GM19023 (cell line): ENCODE data around the gene ZDHHC5.
"Not testable (repeated sequence)": the region's sequence is repeated elsewhere in the genome, so short reads cannot be mapped to it uniquely, and the experiment has no call there.

ENCODE experiments used
- ATAC-seq: cut with Tn5 transposase; IDR thresholded peaks from one replicate; pipeline ENCODE4 v1.9.1; 2021; ENCODE audit warnings: mild to moderate bottlenecking, moderate library complexity; ENCODE audit not compliant: unreplicated experiment

ZDHHC5 gene

DNA sequence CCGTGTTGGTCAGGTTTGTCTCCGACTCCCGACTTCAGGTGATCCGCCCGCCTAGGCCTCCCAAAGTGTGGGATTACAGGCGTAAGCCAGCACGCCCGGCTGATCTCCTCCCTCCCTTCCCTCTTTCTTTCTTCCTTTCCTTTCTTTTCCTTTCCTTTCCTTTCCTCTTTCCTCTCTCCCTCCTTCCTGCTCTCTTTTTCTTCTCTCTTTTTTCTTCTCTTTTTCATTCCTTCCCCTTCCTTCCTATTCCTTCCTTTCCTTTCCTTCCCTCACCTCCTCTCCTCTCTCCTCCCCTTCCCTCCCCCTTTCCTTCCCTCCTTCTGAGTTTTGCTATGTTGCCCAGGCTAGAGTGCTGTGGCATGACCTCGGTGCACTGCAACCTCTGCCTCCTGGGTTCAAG lies 3.9 kb upstream of the ZDHHC5 start:
- no peak for ATAC-seq

DNA sequence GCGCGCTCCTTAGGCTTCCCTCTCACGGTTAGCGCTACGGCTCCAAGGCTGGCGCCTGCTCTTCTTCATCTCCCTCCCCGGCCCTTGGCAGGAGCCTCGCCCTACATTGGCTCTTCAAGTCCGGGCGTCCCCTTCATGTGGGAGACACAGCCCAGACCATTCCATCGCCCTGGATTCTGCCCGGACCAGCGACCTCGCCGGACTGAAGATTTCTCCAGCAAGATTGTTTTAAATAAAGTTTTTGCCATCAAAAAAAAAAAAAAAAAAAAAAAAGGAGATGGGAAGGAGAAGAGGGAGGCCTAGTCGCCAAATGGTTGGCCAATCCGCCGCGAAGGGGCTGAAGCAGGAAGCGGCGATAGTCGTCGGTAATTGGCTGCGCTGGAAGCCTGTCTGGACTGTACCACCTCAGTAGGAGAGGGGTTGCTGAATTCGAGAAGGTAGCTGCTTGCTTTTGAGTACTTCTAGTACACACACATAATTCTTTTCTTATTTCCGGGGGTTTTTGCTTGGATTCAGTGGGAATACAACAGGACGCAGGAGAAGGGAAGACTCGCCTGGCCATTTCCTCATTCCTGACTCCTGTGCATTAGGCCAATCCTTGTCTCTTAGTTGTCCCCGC lies 688 bp upstream of the ZDHHC5 start:
- ATAC-seq, result peak; percentile 63

DNA sequence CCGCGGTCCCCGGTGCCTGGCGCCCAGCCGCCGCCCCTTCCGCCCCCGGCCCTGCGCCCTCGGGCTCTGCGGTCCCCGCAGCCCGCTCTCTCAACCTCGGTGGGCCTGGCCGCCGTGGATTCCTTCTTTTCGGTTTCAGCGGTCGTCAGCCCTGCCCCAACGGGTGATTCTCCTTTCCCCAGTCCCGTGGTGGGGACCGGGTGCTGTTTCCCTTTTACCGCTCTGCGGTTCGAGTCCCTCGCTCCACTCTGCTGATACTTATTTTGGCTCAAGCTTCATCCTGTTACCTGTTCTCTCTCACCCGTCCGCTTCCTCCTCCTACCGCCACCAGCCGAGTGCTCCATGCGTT lies 494 bp downstream of the ZDHHC5 start:
- peak; percentile 15 for ATAC-seq

DNA sequence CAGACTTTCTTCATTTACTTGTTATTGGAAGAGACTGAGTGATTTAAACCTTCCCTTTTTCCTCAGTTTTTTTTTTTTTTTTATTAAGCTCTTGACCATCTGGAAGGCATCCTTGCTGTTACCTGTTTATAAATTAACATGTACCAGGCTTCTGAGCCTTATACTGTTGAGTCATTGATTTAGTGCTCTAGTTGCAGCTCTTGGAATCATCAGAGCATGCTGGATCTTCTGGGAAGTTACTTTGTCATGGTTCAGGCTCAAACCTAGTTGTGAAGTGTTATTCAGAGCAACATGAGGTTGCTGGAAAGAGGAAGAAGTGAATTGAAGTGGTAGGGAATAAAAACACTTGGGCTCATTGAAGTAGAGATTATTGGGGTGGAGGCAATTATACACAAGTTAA lies 6.3 kb downstream of the ZDHHC5 start:
- no peak for ATAC-seq

DNA sequence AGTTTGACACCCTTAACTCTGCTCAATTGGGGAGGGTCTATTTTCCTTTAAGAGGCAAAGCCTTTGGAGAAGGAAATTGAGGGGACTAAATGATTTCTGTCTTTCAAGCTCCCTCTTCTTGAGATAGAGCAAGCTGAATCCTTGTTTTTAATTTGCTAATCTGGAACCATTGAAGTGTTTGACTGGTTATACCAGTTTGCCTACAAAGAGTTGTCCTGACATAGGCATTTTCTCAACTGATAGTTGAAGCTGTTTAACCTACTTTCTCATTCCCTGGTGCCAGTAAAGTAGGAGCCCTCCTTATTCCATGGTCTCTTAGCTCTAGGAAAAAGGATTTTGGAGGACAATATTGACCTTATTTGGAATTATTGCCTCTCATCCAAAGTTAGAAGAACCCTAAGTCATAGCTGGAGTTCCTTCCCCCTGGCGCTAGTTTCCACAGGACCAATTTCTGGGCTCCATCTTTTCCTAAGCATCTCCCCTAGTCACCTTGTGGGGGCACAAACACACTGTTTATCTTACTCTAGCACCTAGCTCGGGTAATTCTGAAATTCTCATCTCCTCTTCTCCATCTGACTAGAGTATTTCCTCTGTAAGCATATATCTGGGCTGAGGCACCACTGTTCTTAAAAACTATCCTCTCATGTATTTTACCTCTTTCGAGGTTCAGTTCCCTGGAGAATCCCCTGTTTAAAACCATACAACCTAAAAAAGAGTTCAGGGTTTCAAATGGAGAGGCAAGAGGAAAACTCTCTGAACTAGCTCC lies 7.4 kb downstream of the ZDHHC5 start:
- no peak for ATAC-seq

DNA sequence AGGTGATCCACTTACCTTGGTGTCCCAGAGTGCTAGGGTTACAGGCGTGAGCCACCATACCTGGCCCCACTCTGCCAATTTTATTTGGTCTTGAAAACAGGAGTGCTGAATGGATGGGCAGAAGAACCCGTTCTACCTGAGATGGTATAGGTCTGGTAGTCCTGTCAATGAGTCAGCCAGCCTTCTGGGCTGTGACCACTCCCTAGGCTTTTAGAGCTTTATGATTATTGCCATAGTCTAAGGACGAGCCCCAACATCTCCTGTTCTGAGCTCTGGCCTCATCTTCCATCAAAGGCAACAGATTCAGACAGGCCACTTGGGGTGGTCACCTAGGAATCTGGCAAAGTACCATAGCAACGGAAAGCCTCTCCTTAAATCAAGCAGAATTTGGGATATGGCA lies 11.5 kb downstream of the ZDHHC5 start:
- no peak for ATAC-seq

DNA sequence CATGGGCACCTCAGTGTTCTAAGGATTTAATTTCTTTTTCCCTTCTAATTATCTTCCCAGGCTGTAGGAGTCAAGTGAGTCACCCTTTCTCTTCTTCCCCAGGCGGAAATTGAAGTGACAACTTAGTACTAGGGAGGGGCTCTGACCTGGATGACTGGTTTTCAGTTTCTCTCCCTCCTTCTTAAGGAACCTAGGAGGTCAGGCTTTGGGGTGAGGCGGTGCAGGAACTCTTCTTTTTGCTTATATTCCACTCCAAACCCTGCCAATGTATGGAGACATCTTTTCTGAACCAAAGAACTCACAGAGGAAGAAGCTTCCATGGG lies 12.6 kb downstream of the ZDHHC5 start:
- ATAC-seq, result peak; percentile 32

DNA sequence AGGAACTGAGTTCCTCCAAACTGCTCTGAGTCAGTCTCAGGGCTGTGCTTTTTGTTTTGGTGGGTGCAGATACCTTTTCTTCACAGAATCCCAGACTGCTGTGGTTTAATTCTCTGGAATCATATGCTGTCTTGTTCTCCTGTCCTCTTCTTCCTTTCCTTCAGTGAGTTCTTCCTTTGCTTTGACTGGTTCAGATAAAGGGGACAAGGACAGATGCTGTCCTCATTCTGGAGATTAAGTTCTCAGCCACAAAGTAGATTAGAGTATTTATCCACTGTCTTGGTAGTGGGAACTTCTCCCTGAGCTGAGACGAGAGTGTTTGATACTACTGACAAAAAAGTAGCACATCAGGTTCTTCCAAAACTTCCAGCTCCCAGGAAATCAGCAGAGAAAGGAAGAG lies 13.3 kb downstream of the ZDHHC5 start:
- ATAC-seq, result no peak

DNA sequence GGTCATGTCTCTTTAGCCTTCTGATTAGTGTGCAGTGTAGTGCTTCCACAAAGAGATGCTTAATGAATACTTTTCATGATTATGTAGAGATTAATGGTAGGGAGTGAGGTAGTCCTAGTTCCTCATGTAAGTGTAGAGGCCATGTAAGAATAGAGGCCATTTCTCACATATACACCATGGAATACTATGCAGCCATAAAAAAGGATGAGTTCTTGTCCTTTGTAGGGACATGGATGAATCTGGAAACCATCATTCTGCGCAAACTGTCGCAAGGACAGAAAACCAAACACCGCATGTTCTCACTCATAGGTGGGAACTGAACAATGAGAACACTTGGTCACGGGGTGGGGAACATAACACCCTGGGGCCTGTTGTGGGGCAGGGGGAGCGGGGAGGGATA lies 22.6 kb downstream of the ZDHHC5 start:
- not testable (repeated sequence) for ATAC-seq

DNA sequence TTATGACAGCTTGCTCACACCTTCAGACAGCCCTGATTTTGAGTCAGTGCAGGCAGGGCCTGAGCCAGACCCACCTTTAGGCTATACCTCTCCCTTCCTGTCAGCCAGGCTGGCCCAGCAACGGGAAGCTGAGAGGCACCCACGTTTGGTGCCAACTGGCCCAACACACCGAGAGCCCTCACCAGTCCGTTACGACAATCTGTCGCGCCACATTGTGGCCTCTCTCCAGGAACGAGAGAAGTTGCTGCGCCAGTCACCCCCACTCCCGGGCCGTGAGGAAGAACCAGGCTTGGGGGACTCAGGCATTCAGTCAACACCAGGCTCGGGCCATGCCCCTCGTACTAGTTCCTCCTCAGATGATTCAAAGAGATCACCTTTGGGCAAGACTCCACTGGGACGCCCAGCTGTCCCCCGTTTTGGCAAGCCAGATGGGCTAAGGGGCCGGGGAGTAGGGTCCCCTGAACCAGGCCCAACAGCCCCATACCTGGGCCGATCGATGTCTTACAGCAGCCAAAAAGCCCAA lies 31.0 kb downstream of the ZDHHC5 start:
- ATAC-seq, result no peak

DNA sequence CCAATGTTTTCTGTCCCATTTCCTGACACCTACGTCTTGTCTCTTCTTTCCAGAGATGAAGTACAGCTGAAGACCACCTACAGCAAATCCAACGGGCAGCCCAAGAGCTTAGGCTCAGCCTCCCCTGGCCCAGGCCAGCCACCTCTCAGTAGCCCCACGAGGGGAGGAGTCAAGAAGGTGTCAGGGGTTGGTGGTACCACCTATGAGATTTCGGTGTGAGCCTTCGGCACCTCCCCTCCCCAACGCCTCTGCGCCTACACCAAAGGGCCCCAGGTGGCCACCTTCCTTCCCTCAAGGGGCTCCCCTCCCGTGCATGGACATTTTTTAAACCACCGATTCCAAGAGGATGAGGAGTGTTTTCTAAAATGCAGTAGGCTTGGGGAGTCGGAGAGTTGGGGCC lies 31.9 kb downstream of the ZDHHC5 start:
- no peak for ATAC-seq

DNA sequence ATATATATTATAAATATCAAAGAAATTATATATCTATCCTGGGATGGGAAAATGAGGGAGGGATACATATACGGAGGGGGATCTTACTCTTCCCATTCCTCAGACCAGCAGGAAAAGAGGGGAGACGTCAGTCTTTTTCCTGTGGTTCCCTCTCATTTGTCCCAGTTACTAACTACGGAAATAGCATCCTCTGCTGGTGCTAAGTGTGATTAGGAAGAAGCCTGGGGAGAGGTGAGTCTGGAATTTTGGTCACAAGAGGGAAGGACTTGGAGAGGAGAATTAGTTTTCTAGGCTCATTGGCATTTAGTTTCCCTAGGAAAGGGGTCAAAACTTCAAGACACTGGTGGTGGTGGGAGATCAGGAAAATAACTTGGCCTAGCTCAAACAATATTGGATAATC lies 32.5 kb downstream of the ZDHHC5 start:
- no peak for ATAC-seq

DNA sequence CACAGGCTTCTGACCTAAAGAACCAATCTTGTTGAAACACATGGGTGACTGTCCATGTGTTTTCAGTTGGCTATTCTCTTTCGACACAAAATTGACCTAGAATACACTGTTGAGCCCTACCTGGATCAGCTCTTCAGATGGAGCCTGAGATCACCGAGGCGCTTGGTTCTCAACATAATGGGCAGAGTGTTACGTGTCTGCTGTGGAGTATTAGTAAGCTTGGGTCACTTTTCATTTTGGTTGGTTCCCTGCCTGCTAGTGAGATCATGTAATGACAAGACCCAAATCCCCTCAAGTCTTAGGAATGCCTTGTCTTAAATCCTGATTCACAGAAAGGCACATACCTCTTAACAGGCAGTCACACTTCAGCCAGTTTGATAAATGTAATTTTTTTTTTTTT lies 35.4 kb downstream of the ZDHHC5 start:
- ATAC-seq, result no peak

DNA sequence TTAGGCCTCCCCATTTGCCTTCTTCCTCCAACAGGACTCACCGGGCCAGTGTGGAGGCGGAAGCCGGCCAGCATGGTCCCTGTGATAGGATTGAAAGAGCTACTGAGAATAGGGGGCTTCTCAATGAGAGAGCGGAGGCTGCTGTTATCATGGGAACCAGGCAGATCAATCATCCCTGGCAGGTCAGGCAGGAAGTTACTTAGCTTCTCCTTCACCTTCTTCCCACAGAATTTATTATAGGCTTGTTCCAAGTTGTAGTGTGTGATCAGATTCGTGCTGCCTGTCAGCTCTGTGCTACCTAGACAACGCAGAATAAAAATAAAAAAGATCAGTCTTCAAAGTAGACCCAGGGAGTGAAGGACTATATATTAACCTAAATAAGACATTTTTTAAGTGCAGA lies 37.0 kb downstream of the ZDHHC5 start:
- no peak for ATAC-seq

DNA sequence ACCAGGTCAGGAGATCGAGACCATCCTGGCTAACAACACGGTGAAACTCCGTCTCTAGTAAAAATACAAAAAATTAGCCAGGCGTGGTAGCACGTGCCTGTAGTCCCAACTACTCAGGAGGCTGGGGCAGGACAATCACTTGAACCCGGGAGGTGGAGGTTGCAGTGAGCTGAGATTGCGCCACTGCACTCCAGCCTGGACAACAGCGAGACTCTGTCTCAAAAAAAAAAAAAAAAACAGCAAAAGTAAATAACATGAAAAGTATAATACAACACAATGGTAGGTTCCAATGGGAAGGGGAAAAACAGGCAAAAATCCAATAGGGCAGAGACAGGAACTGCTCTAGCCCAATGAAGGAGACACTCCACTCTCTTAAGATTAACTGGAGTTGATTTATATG lies 37.5 kb downstream of the ZDHHC5 start:
- ATAC-seq, result not testable (repeated sequence)

DNA sequence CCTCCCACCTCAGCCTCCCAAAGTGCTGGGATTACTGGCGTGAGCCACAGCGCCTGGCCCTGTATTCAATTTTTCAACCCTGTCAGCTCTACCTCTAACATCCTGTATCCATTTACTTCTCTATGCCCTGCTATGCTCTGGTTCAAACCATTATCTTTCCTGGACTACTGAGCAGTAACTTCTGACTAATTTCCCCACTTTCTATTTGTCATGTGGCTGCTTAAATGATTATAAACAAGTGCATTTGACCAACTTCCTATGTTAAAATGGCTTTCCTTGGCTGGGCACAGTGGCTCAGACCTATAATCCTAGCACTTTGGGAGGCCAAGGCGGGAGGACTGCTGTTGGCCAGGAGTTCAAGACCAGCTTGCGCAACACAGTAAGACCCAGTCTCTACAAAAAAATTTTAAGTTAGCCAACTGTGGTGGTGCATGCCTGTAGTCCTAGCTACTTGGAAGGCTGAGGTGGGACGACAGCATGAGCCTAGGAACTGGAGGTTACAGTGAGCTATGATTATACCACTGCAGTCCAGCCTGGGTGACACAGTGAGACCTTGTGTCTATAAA lies 42.0 kb downstream of the ZDHHC5 start:
- ATAC-seq, result no peak

DNA sequence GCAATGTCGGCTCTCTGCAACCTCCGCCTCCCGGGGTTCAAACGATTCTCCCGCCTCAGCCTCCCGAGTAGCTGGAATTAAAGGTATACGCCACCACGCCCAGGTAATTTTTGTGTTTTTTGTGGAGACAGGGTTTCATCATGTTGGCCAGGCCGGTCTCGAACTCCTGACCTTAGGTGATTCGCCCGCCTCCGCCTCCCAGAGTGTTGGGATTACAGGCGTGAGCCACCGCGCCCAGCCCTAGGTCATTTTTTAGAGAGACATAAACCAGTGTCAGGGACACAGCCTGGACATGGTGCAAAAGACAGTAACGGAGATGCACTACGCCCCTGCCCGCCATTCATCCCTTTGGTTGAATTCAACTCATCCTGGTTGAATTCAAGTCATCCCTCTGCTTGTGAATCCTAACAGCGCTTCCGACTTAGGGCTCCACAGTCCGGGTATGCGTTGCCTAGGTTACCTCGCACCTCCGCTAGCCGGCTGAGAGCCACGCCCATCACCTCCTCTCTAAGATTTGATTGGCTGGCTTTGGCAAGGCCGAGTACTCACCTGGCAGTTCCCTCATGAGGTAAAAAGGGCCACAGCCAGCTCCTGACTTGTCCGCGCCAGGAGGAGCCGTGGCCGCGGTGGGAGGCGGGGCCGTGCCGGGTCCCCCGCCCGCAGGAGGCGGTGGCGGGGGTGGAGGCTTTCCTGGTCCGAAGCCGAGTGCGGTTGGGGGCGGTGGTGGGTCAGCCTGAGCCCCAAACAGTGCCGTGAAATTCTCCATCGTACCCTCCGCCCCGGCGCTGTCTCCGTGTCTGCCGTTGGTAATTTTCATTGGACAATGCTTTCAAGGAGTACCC lies 43.7 kb downstream of the ZDHHC5 start, which contains the start of gene MED19:
Gene MED19, minus strand, starts transcription at position 802 of the 842 bp plus-strand sequence. Its CDS starts 36 bp downstream, at position 766.
- ATAC-seq, result peak; percentile 49

DNA sequence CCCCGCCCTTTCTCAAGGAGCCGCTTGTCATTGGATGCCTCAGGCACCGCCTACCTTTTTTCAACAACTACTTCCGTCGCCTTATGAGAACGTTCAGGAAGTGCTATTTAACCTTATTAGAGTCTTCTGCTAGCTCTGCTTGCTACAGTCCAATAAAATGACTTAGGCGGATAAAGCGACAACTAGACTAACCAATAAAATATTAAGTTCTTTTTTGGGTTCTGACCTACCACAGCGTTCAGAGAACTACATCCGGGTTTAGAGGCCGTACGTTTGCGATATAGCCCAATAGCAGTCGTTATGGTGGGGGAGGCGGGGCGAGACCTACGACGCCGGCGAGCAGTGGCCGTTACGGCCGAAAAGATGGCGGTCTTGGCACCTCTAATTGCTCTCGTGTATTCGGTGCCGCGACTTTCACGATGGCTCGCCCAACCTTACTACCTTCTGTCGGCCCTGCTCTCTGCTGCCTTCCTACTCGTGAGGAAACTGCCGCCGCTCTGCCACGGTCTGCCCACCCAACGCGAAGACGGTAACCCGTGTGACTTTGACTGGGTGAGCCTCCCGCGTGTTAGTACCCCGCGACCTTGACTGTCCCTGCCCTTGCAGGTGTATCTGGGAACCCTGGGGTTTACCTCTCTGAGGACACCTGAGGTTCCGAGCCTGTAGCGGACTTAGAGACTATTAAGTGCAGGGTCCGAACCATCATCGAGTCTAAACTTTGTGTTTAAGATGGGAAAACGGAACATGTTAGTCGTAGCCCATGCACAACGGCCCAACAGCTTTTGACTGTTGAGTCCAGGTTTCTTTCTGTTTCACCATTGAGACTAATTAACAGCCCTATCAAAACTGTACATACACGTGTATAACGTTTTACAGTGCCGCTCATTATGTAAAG lies 44.6 kb downstream of the ZDHHC5 start, which contains the start of gene TMX2:
Gene TMX2, plus strand, starts transcription at position 338 of the 895 bp plus-strand sequence. Its CDS starts 26 bp downstream, at position 364.
- peak; percentile 92 for ATAC-seq

DNA sequence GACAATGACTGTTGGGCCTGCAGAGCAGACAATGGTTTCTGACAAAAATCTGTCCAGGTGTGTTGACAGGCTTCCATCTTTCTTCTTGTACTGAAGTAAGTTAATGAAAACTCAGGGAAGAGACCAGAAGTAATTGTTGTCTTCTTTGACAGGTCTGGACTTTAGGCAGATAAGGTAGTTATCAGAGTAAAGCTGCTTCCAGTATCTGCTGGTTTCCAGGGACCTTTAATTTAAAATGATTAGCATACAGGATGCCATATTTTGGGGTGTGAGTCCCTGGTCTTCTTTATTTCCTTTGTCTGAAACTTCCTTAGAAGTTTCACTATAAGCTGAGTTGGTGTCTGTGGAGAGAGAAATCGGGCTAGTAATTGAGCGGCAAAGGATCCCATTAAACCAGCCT lies 45.9 kb downstream of the ZDHHC5 start:
- no peak for ATAC-seq

DNA sequence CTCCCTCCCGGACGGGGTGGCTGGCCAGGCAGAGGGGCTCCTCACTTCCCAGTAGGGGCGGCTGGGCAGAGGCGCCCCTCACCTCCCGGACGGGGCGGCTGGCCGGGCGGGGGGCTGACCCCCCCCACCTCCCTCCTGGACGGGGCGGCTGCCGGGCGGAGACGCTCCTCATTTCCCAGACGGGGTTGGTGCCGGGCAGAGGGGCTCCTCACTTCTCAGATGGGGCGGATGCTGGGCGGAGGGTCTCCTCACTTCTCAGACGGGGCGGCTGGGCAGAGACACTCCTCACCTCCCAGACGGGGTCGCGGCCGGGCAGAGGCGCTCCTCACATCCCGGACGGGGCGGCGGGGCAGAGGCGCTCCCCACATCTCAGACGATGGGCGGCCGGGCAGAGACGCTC lies 48.8 kb downstream of the ZDHHC5 start:
- not testable (repeated sequence) for ATAC-seq
